OCI-LY3 (cell line): ENCODE data around the gene SMTN.

Source experiments
- EZH2phosphoT487 ChIP-seq: fragments of 200-600 bp; shearing (Covaris generic); IDR thresholded peaks from 2 replicates; pipeline ENCODE4 v1.6.1; 2018; ENCODE audit warnings: antibody characterized with exemption, mixed run types, low read depth
- TF ChIP-seq, protein P1 (sequence below): fragments of 200-600, 300-600 bp; sonication (generic); IDR thresholded peaks from 2 replicates; pipeline ENCODE4 v1.5.1; 2014; ENCODE audit warnings: antibody characterized with exemption, low read length, low read depth

DNA sequence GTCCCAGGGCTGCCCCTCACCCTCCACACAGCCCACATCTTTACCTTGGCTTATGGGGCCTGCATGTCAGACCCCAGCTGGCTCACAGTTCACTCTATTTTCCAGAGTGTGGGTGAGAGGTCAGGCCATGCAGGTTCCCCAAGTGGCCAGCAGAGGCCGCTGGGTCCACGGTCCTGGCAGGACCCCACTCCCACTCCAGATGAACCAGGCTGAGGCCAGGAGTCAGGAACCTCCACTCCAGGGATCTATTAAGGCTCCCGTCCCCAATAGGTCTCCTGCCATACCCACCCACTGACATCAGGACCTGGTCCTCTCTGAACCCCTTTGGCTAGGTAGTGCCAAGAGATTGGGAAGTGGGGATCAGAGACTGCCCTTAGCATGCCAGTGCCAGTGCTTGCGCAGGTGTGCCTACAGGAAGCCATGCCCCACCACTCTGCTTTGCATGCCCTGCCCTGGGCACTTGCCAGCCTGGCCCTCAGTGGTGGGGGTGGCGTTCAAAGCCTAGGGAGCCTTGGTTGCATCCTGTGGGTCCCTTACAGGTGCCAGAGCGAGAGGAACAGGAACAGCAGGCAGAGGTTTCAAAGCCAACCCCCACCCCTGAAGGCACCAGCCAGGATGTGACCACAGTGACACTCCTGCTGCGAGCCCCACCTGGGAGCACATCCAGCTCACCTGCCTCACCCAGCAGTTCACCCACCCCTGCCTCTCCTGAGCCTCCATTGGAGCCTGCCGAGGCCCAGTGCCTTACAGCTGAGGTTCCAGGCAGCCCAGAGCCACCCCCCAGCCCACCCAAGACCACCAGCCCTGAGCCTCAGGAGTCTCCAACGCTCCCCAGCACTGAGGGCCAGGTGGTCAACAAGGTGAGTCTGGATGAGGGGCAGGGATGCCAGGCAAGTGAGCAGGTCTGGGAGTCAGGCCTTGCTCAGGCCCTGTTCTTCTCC, 8.3 kb downstream of the SMTN start:
- TF ChIP-seq, protein P1, sequence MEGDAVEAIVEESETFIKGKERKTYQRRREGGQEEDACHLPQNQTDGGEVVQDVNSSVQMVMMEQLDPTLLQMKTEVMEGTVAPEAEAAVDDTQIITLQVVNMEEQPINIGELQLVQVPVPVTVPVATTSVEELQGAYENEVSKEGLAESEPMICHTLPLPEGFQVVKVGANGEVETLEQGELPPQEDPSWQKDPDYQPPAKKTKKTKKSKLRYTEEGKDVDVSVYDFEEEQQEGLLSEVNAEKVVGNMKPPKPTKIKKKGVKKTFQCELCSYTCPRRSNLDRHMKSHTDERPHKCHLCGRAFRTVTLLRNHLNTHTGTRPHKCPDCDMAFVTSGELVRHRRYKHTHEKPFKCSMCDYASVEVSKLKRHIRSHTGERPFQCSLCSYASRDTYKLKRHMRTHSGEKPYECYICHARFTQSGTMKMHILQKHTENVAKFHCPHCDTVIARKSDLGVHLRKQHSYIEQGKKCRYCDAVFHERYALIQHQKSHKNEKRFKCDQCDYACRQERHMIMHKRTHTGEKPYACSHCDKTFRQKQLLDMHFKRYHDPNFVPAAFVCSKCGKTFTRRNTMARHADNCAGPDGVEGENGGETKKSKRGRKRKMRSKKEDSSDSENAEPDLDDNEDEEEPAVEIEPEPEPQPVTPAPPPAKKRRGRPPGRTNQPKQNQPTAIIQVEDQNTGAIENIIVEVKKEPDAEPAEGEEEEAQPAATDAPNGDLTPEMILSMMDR: peak; percentile 97
- TF ChIP-seq EZH2phosphoT487: no peak
